ENCODE data around the gene LRRK1.

Gene LRRK1

GRCh38 chr15:100966997-100967396, 47.8 kb downstream of the LRRK1 start:
- TF ChIP-seq CTCF (IDR thresholded peaks at IDR 0.05; ENCODE audit: extremely low read depth, insufficient read depth, missing control alignments): no peak
- in situ Hi-C loops (cut with MboI; ENCODE audit: low pct_unique_long_range_greater_than_20kb, low sequenced_read_pairs, unreplicated experiment): no loop called here
- DNase-seq (ENCODE audit: low spot score): no peak

- TF ChIP-seq CTCF (IDR thresholded peaks at IDR 0.05; ENCODE audit: extremely low read depth, insufficient read depth, missing control alignments): no peak
- peak; percentile 45 for DNase-seq (ENCODE audit: low spot score)
- in situ Hi-C loops (cut with MboI; ENCODE audit: low pct_unique_long_range_greater_than_20kb, low sequenced_read_pairs, unreplicated experiment): no loop called here
Measured at GRCh38 chr15:100968050-100968966, 49.2 kb downstream of the LRRK1 start.

GRCh38 chr15:100972975-100973350, 53.8 kb downstream of the LRRK1 start:
- in situ Hi-C loops (cut with MboI; ENCODE audit: low pct_unique_long_range_greater_than_20kb, low sequenced_read_pairs, unreplicated experiment): no loop called here
- TF ChIP-seq CTCF (IDR thresholded peaks at IDR 0.05; ENCODE audit: extremely low read depth, insufficient read depth, missing control alignments): no peak
- DNase-seq (ENCODE audit: low spot score): peak; percentile 32

GRCh38 chr15:100973351-100974111, 54.4 kb downstream of the LRRK1 start:
- no peak for TF ChIP-seq CTCF (IDR thresholded peaks at IDR 0.05; ENCODE audit: extremely low read depth, insufficient read depth, missing control alignments)
- in situ Hi-C loops (cut with MboI; ENCODE audit: low pct_unique_long_range_greater_than_20kb, low sequenced_read_pairs, unreplicated experiment): no loop called here
- peak; percentile 36 for DNase-seq (ENCODE audit: low spot score)

- in situ Hi-C loops (cut with MboI; ENCODE audit: low pct_unique_long_range_greater_than_20kb, low sequenced_read_pairs, unreplicated experiment): no loop called here
- TF ChIP-seq CTCF (IDR thresholded peaks at IDR 0.05; ENCODE audit: extremely low read depth, insufficient read depth, missing control alignments): no peak
- no peak for DNase-seq (ENCODE audit: low spot score)
Measured at GRCh38 chr15:100975043-100975442, 55.9 kb downstream of the LRRK1 start.

GRCh38 chr15:100980410-100981046, 61.4 kb downstream of the LRRK1 start:
- in situ Hi-C loops (cut with MboI; ENCODE audit: low pct_unique_long_range_greater_than_20kb, low sequenced_read_pairs, unreplicated experiment): no loop called here
- TF ChIP-seq CTCF (IDR thresholded peaks at IDR 0.05; ENCODE audit: extremely low read depth, insufficient read depth, missing control alignments): no peak
- no peak for DNase-seq (ENCODE audit: low spot score)
